Measurements from ENCODE around the gene CUL3. TPM values are rescaled to one million over a fixed set of nuclear protein-coding genes. Genes with fewer than 3 reads are reported as not detected.

The CUL3 gene
- total and polyA plus RNA-seq, 2 of the 8 experiments (the other 6 are each of a cell fraction or from before 2014, with no cell fraction given), result 28.5 to 113 TPM

- Histone ChIP-seq H3K36me3 (ENCODE audit: control insufficient read depth in 2 of 4, insufficient read depth in 4 of 4, low read length in 3 of 4) (no peaks in the 10 kb centered on the region), H4K91ac (replicated peaks; ENCODE audit: insufficient read length, low read length) (no peak overlapping the region), H4K20me1 (replicated peaks in 1 of 2; ENCODE audit: control insufficient read depth in 1 of 2, insufficient read depth in 2 of 2, low read length in 2 of 2) (no peaks in the 10 kb centered on the region), H2BK15ac (ENCODE audit: low read length) (no peak overlapping the region), H3K56ac (replicated peaks; ENCODE audit: insufficient read length, low read depth, low read length) (no peak overlapping the region), H3K18ac (ENCODE audit: extremely low read depth, low read length) (no peak overlapping the region), H3K4me1 (replicated peaks in 1 of 4; ENCODE audit: control insufficient read depth in 3 of 4, insufficient read depth in 4 of 4, low read length in 3 of 4) (peaks cover 0 to 3% (median 1%) of the 10 kb centered on the region in 4 experiments; a peak in 1 of 7 replicates), H3K4ac (replicated peaks; ENCODE audit: insufficient read length, low read depth, low read length) (no peak overlapping the region), H3K23me2 (ENCODE audit: low read depth, low read length) (no peaks in the 10 kb centered on the region), H3K4me2 (ENCODE audit: insufficient read depth in 1 of 2, low read depth in 2 of 2, low read length in 2 of 2) (no peak overlapping the region), H2AK5ac (ENCODE audit: low read depth, low read length) (no peak overlapping the region), H3K23ac (ENCODE audit: insufficient read length) (no peak overlapping the region), H4K8ac (ENCODE audit: extremely low read depth, insufficient read depth, low read length) (no peak overlapping the region), H2BK12ac (ENCODE audit: low read depth, low read length) (no peak overlapping the region), H4K5ac (ENCODE audit: insufficient read length, low read depth, low read length) (no peak overlapping the region), H2BK120ac (replicated peaks; ENCODE audit: low read depth, low read length) (no peak overlapping the region), H3K79me1 (ENCODE audit: low read depth, low read length) (no peaks in the 10 kb centered on the region), H3K9ac (replicated peaks in 1 of 4; ENCODE audit: extremely low read depth in 1 of 4, low read depth in 3 of 4, low read length in 3 of 4) (no peak overlapping the region), H2AFZ (ENCODE audit: low read length) (no peak overlapping the region), H3K14ac (ENCODE audit: insufficient read length) (no peak overlapping the region), H3K4me3 (ENCODE audit: extremely low read depth in 1 of 4, insufficient read depth in 2 of 4, low read depth in 3 of 4, low read length in 4 of 4) (no peak overlapping the region), H2BK5ac (ENCODE audit: low read depth, low read length) (no peak overlapping the region), H3K79me2 (ENCODE audit: control insufficient read depth in 1 of 2, insufficient read depth in 2 of 2, low read length in 2 of 2) (no peaks in the 10 kb centered on the region), H3K27me3 (replicated peaks in 1 of 4; ENCODE audit: control insufficient read depth in 3 of 4, extremely low read depth in 1 of 4, insufficient read depth in 3 of 4, low read length in 3 of 4) (no peaks in the 10 kb centered on the region), H3K9me3 (ENCODE audit: insufficient read depth in 2 of 2, low read depth in 1 of 2, low read length in 1 of 2) (no peaks in the 10 kb centered on the region; a peak in 1 of 4 replicates), H2BK20ac (ENCODE audit: low read length) (no peak overlapping the region), H3K27ac (ENCODE audit: low read depth, low read length) (no peak overlapping the region)
- WGBS, 2 experiments (ENCODE audit: extremely low coverage in 1 of 2, insufficient coverage in 1 of 2, insufficient read length in 1 of 2, insufficient replicate concordance in 2 of 2, low coverage in 1 of 2, low lambda C conversion rate in 2 of 2, missing lambda C conversion rate in 1 of 2), result 89% methylated on average over 2 of the region's 2 CpGs; no CpG with 5 or more reads in 1 of the 2 experiments
- CTCF ChIA-PET (ENCODE audit: partially characterized antibody), result interaction anchor here (0.7 to 1.5 kb wide), 2 partner anchors 13 to 48 kb away, joined by 3 read pairs; no protein-coding TSS in a partner anchor
- TF ChIP-seq NANOG (IDR thresholded peaks at IDR 0.05; ENCODE audit: insufficient read depth, low read depth, low read length, poor library complexity, severe bottlenecking) (no peak), HDAC6 (IDR thresholded peaks at IDR 0.05; ENCODE audit: low read depth, low read length) (no peak), POU5F1 (IDR thresholded peaks at IDR 0.05; ENCODE audit: low read depth, low read length) (no peak), MAX (IDR thresholded peaks at IDR 0.05) (no peak), HDAC2 (IDR thresholded peaks at IDR 0.05; ENCODE audit: borderline replicate concordance in 1 of 2, low read depth in 2 of 2, low read length in 2 of 2) (no peak), TAF7 (optimal IDR thresholded peaks at IDR 0.05; ENCODE audit: borderline replicate concordance, low read depth, low read length) (no peak), RAD21 (IDR thresholded peaks at IDR 0.05 in 1 of 2, conservative IDR thresholded peaks at IDR 0.05 in 1 of 2; ENCODE audit: low read depth in 2 of 2, low read length in 2 of 2) (no peak)
- TF ChIP-seq, protein P1, sequence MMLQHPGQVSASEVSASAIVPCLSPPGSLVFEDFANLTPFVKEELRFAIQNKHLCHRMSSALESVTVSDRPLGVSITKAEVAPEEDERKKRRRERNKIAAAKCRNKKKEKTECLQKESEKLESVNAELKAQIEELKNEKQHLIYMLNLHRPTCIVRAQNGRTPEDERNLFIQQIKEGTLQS (IDR thresholded peaks at IDR 0.05; ENCODE audit: insufficient read depth, low read depth, low read length), result no peak
- TF ChIP-seq, protein P2, sequence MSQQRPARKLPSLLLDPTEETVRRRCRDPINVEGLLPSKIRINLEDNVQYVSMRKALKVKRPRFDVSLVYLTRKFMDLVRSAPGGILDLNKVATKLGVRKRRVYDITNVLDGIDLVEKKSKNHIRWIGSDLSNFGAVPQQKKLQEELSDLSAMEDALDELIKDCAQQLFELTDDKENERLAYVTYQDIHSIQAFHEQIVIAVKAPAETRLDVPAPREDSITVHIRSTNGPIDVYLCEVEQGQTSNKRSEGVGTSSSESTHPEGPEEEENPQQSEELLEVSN (IDR thresholded peaks at IDR 0.05), result no peak
- POLR2A ChIA-PET (ENCODE audit: partially characterized antibody), result no interaction called here
- no peak for DNase-seq (ENCODE audit: low read depth in 1 of 2, low spot score in 2 of 2)
- FAIRE-seq, result no peak
These were observed 13.5 kb upstream of the CUL3 start for GRCh38 chr2:224598678-224599077.

All from H1 (cell line).